ENCODE results near the gene WAS. TPM values are rescaled to one million over a fixed set of nuclear protein-coding genes. Genes with fewer than 3 reads are reported as not detected.
A peak's percentile ranks its signal among the peaks of the same experiment; 100 is the strongest.

The WAS gene
- total RNA-seq, 1 experiment from 2014 or later = 63.4 TPM

- Histone ChIP-seq H3K9me3 (ENCODE audit: low read length) (no peaks in the 10 kb centered on the region), H3K27ac (ENCODE audit: low read length) (no peak overlapping the region), H3K9me2 (replicated peaks; ENCODE audit: insufficient read depth, low read length) (no peaks in the 10 kb centered on the region), H3K36me3 (ENCODE audit: insufficient read depth, low read length) (no peaks in the 10 kb centered on the region), H3K4me2 (ENCODE audit: low read depth, low read length, poor library complexity, severe bottlenecking) (no peak overlapping the region), H3K79me2 (ENCODE audit: low read length) (no peaks in the 10 kb centered on the region), H2AFZ (ENCODE audit: low read length) (no peak overlapping the region), H3K4me3 (ENCODE audit: low read length) (no peak overlapping the region), H3K4me1 (ENCODE audit: low read length) (peaks cover 10% of the 10 kb centered on the region), H4K20me1 (ENCODE audit: insufficient read depth, low read depth, low read length) (no peaks in the 10 kb centered on the region), H3K9ac (ENCODE audit: low read length) (no peak overlapping the region), H3K27me3 (ENCODE audit: low read length) (no peaks in the 10 kb centered on the region)
- DNase-seq = no peak
Measured at GRCh38 chrX:48715876-48716502, 32.4 kb downstream of the WAS start.

GRCh38 chrX:48719958-48720357 is 36.4 kb downstream of the WAS start:
- H3K4me3 ChIP-seq (ENCODE audit: low read length) = no peak overlapping the region

GRCh38 chrX:48720577-48721250 is 37.1 kb downstream of the WAS start:
- H3K27ac ChIP-seq (ENCODE audit: low read length) = no peak overlapping the region
- no peak for DNase-seq
- H3K4me1 ChIP-seq (ENCODE audit: low read length) = no peaks in the 10 kb centered on the region

More at GRCh38 chrX:48719958-48720357, 36.4 kb downstream of the WAS start:
- H3K9me2 ChIP-seq (replicated peaks; ENCODE audit: insufficient read depth, low read length) = no peaks in the 10 kb centered on the region
- H3K27ac ChIP-seq (ENCODE audit: low read length) = no peak overlapping the region
- H3K9me3 ChIP-seq (ENCODE audit: low read length) = no peaks in the 10 kb centered on the region
- H3K27me3 ChIP-seq (ENCODE audit: low read length) = no peaks in the 10 kb centered on the region
- H4K20me1 ChIP-seq (ENCODE audit: insufficient read depth, low read depth, low read length) = no peaks in the 10 kb centered on the region
- H2AFZ ChIP-seq (ENCODE audit: low read length) = no peak overlapping the region
- no peaks in the 10 kb centered on the region for H3K36me3 ChIP-seq (ENCODE audit: insufficient read depth, low read length)
- H3K4me1 ChIP-seq (ENCODE audit: low read length) = peaks cover 4% of the 10 kb centered on the region
- no peak for DNase-seq
- H3K9ac ChIP-seq (ENCODE audit: low read length) = no peak overlapping the region
- H3K79me2 ChIP-seq (ENCODE audit: low read length) = no peaks in the 10 kb centered on the region
- no peak overlapping the region for H3K4me2 ChIP-seq (ENCODE audit: low read depth, low read length, poor library complexity, severe bottlenecking)

GRCh38 chrX:48721916-48722315 is 38.3 kb downstream of the WAS start:
- H3K9ac ChIP-seq (ENCODE audit: low read length) = no peak overlapping the region
- DNase-seq = no peak
- no peak overlapping the region for H3K4me3 ChIP-seq (ENCODE audit: low read length)
- H3K9me3 ChIP-seq (ENCODE audit: low read length) = no peaks in the 10 kb centered on the region
- no peaks in the 10 kb centered on the region for H3K36me3 ChIP-seq (ENCODE audit: insufficient read depth, low read length)
- H3K4me1 ChIP-seq (ENCODE audit: low read length) = no peaks in the 10 kb centered on the region
- H3K4me2 ChIP-seq (ENCODE audit: low read depth, low read length, poor library complexity, severe bottlenecking) = no peak overlapping the region
- no peaks in the 10 kb centered on the region for H3K27me3 ChIP-seq (ENCODE audit: low read length)
- H3K9me2 ChIP-seq (replicated peaks; ENCODE audit: insufficient read depth, low read length) = no peaks in the 10 kb centered on the region
- H3K27ac ChIP-seq (ENCODE audit: low read length) = no peak overlapping the region
- H3K79me2 ChIP-seq (ENCODE audit: low read length) = no peaks in the 10 kb centered on the region
- no peaks in the 10 kb centered on the region for H4K20me1 ChIP-seq (ENCODE audit: insufficient read depth, low read depth, low read length)
- H2AFZ ChIP-seq (ENCODE audit: low read length) = no peak overlapping the region

More at GRCh38 chrX:48720577-48721250, 37.1 kb downstream of the WAS start:
- Histone ChIP-seq H3K79me2 (ENCODE audit: low read length) (no peaks in the 10 kb centered on the region), H3K9me2 (replicated peaks; ENCODE audit: insufficient read depth, low read length) (no peaks in the 10 kb centered on the region), H4K20me1 (ENCODE audit: insufficient read depth, low read depth, low read length) (no peaks in the 10 kb centered on the region), H3K4me2 (ENCODE audit: low read depth, low read length, poor library complexity, severe bottlenecking) (no peak overlapping the region), H3K4me3 (ENCODE audit: low read length) (no peak overlapping the region), H3K9me3 (ENCODE audit: low read length) (no peaks in the 10 kb centered on the region), H3K27me3 (ENCODE audit: low read length) (no peaks in the 10 kb centered on the region), H2AFZ (ENCODE audit: low read length) (no peak overlapping the region), H3K36me3 (ENCODE audit: insufficient read depth, low read length) (no peaks in the 10 kb centered on the region), H3K9ac (ENCODE audit: low read length) (no peak overlapping the region)

GRCh38 chrX:48726596-48726995 is 43.0 kb downstream of the WAS start:
- DNase-seq = no peak
- Histone ChIP-seq H4K20me1 (ENCODE audit: insufficient read depth, low read depth, low read length) (no peaks in the 10 kb centered on the region), H3K79me2 (ENCODE audit: low read length) (no peaks in the 10 kb centered on the region), H3K4me1 (ENCODE audit: low read length) (peaks cover 5% of the 10 kb centered on the region), H3K27ac (ENCODE audit: low read length) (no peak overlapping the region), H3K27me3 (ENCODE audit: low read length) (no peaks in the 10 kb centered on the region), H2AFZ (ENCODE audit: low read length) (no peak overlapping the region), H3K9me2 (replicated peaks; ENCODE audit: insufficient read depth, low read length) (no peaks in the 10 kb centered on the region), H3K9me3 (ENCODE audit: low read length) (no peaks in the 10 kb centered on the region), H3K9ac (ENCODE audit: low read length) (no peak overlapping the region), H3K36me3 (ENCODE audit: insufficient read depth, low read length) (no peaks in the 10 kb centered on the region), H3K4me2 (ENCODE audit: low read depth, low read length, poor library complexity, severe bottlenecking) (no peak overlapping the region), H3K4me3 (ENCODE audit: low read length) (no peak overlapping the region)

GRCh38 chrX:48728653-48729052 is 45.1 kb downstream of the WAS start:
- Histone ChIP-seq H3K9me3 (ENCODE audit: low read length) (no peaks in the 10 kb centered on the region), H3K4me2 (ENCODE audit: low read depth, low read length, poor library complexity, severe bottlenecking) (no peak overlapping the region), H4K20me1 (ENCODE audit: insufficient read depth, low read depth, low read length) (no peaks in the 10 kb centered on the region), H3K27ac (ENCODE audit: low read length) (no peak overlapping the region), H3K4me3 (ENCODE audit: low read length) (no peak overlapping the region), H3K36me3 (ENCODE audit: insufficient read depth, low read length) (no peaks in the 10 kb centered on the region), H3K9ac (ENCODE audit: low read length) (no peak overlapping the region), H3K27me3 (ENCODE audit: low read length) (no peaks in the 10 kb centered on the region), H3K4me1 (ENCODE audit: low read length) (peaks cover 5% of the 10 kb centered on the region), H2AFZ (ENCODE audit: low read length) (no peak overlapping the region), H3K9me2 (replicated peaks; ENCODE audit: insufficient read depth, low read length) (no peaks in the 10 kb centered on the region), H3K79me2 (ENCODE audit: low read length) (no peaks in the 10 kb centered on the region)
- DNase-seq = no peak

GRCh38 chrX:48736303-48736702 is 52.7 kb downstream of the WAS start:
- H3K9me2 ChIP-seq (replicated peaks; ENCODE audit: insufficient read depth, low read length) = no peaks in the 10 kb centered on the region
- peaks cover 17% of the 10 kb centered on the region for H3K4me1 ChIP-seq (ENCODE audit: low read length)
- no peak for DNase-seq
- no peaks in the 10 kb centered on the region for H3K9me3 ChIP-seq (ENCODE audit: low read length)
- H3K9ac ChIP-seq (ENCODE audit: low read length) = peak overlapping the region; percentile 69
- H4K20me1 ChIP-seq (ENCODE audit: insufficient read depth, low read depth, low read length) = no peaks in the 10 kb centered on the region
- H3K4me3 ChIP-seq (ENCODE audit: low read length) = peak overlapping the region; percentile 69
- no peaks in the 10 kb centered on the region for H3K27me3 ChIP-seq (ENCODE audit: low read length)
- no peak overlapping the region; the same call in 1 of the 2 replicates for H3K27ac ChIP-seq (ENCODE audit: low read length)
- peak overlapping the region; percentile 70 for H3K4me2 ChIP-seq (ENCODE audit: low read depth, low read length, poor library complexity, severe bottlenecking)
- 0 out of 2 replicates have a peak overlapping the region, but pooled peaks have one; percentile 43 for H2AFZ ChIP-seq (ENCODE audit: low read length)
- H3K36me3 ChIP-seq (ENCODE audit: insufficient read depth, low read length) = no peaks in the 10 kb centered on the region
- peaks cover 5% of the 10 kb centered on the region; the same call in 1 of the 2 replicates for H3K79me2 ChIP-seq (ENCODE audit: low read length)

- H3K27ac ChIP-seq (ENCODE audit: low read length) = no peak overlapping the region; the same call in 1 of the 2 replicates
- H3K9me2 ChIP-seq (replicated peaks; ENCODE audit: insufficient read depth, low read length) = no peaks in the 10 kb centered on the region
- no peaks in the 10 kb centered on the region for H4K20me1 ChIP-seq (ENCODE audit: insufficient read depth, low read depth, low read length)
- H2AFZ ChIP-seq (ENCODE audit: low read length) = 0 out of 2 replicates have a peak overlapping the region, but pooled peaks have one; percentile 43
- H3K9ac ChIP-seq (ENCODE audit: low read length) = peak overlapping the region; percentile 69
- no peaks in the 10 kb centered on the region for H3K27me3 ChIP-seq (ENCODE audit: low read length)
- H3K4me2 ChIP-seq (ENCODE audit: low read depth, low read length, poor library complexity, severe bottlenecking) = peak overlapping the region; percentile 70
- H3K9me3 ChIP-seq (ENCODE audit: low read length) = no peaks in the 10 kb centered on the region
- no peak for DNase-seq
- no peaks in the 10 kb centered on the region for H3K36me3 ChIP-seq (ENCODE audit: insufficient read depth, low read length)
- peaks cover 17% of the 10 kb centered on the region for H3K4me1 ChIP-seq (ENCODE audit: low read length)
- peak overlapping the region; percentile 69 for H3K4me3 ChIP-seq (ENCODE audit: low read length)
- peaks cover 5% of the 10 kb centered on the region; the same call in 1 of the 2 replicates for H3K79me2 ChIP-seq (ENCODE audit: low read length)
Measured at GRCh38 chrX:48736878-48737212, 53.2 kb downstream of the WAS start.

Data from Karpas-422 (cell line).